H9 (cell line): ENCODE results near the gene CRNKL1. TPM values are rescaled to one million over a fixed set of nuclear protein-coding genes. Genes with fewer than 3 reads are reported as not detected.

Experiments used
- DNase-seq: peaks from one replicate; pipeline ENCODE4 v3.0.0-alpha.2; 2017
- H2AFZ ChIP-seq: one replicate; pipeline ENCODE4 v1.6.1; 2013; ENCODE audit warnings: mild to moderate bottlenecking, low read length, control low read depth, moderate library complexity
- H2AK5ac ChIP-seq: 2 replicates; pipeline ENCODE4 v1.6.1; 2013; ENCODE audit warnings: low read length, control low read depth, mixed read lengths; ENCODE audit not compliant: insufficient read length
- H2BK120ac ChIP-seq: one replicate; pipeline ENCODE4 v1.6.1; 2013; ENCODE audit warnings: low read depth, mild to moderate bottlenecking, low read length, control low read depth, inconsistent platforms; ENCODE audit not compliant: poor library complexity, severe bottlenecking
- H2BK12ac ChIP-seq: 2 replicates; pipeline ENCODE4 v1.6.1; 2013; ENCODE audit warnings: low read length, control low read depth, mixed read lengths, low read depth; ENCODE audit not compliant: insufficient read length
- H2BK15ac ChIP-seq: 2 replicates; pipeline ENCODE4 v1.6.1; 2013; ENCODE audit warnings: low read depth, low read length, control low read depth
- H2BK20ac ChIP-seq: one replicate; pipeline ENCODE4 v1.6.1; 2013; ENCODE audit warnings: low read depth, mild to moderate bottlenecking, low read length, control low read depth, inconsistent platforms; ENCODE audit not compliant: poor library complexity, severe bottlenecking
- H2BK5ac ChIP-seq: 2 replicates; pipeline ENCODE4 v1.6.1; 2013; ENCODE audit warnings: low read length, control low read depth, mixed read lengths; ENCODE audit not compliant: insufficient read length
- H3K14ac ChIP-seq: 2 replicates; pipeline ENCODE4 v1.6.1; 2013; ENCODE audit warnings: low read length, control low read depth; ENCODE audit not compliant: insufficient read depth
- H3K18ac ChIP-seq: 2 replicates; pipeline ENCODE4 v1.6.1; 2013; ENCODE audit warnings: low read depth, mild to moderate bottlenecking, mixed read lengths, low read length, control low read depth; ENCODE audit not compliant: insufficient read length
- H3K23ac ChIP-seq: 2 replicates; pipeline ENCODE4 v1.6.1; 2013; ENCODE audit warnings: low read length, control low read depth, mixed read lengths, low read depth; ENCODE audit not compliant: insufficient read length
- H3K23me2 ChIP-seq: 2 replicates; pipeline ENCODE4 v1.6.1; 2013; ENCODE audit warnings: low read depth, mild to moderate bottlenecking, mixed read lengths, low read length, control low read depth; ENCODE audit not compliant: insufficient read length, poor library complexity, severe bottlenecking
- H3K27ac ChIP-seq: 2 replicates; pipeline ENCODE4 v1.5.1; 2013; ENCODE audit warnings: low read length, control low read depth, mixed read lengths, low read depth; ENCODE audit not compliant: insufficient read length
- H3K27me3 ChIP-seq: 2 replicates; pipeline ENCODE4 v1.6.1; 2013; ENCODE audit warnings: low read length, control low read depth, inconsistent platforms; ENCODE audit not compliant: insufficient read depth
- H3K4ac ChIP-seq: 2 replicates; pipeline ENCODE4 v1.6.1; 2013; ENCODE audit warnings: low read depth, mild to moderate bottlenecking, control low read depth, inconsistent platforms, low read length, moderate library complexity
- H3K4me1 ChIP-seq: 2 replicates; pipeline ENCODE4 v1.6.1; 2013; ENCODE audit warnings: low read length, control low read depth, inconsistent platforms; ENCODE audit not compliant: insufficient read depth
- H3K4me2 ChIP-seq: 2 replicates; pipeline ENCODE4 v1.6.1; 2013; ENCODE audit warnings: low read length, control low read depth, mixed read lengths; ENCODE audit not compliant: insufficient read length, insufficient read depth
- H3K56ac ChIP-seq: 2 replicates; pipeline ENCODE4 v1.6.1; 2013; ENCODE audit warnings: low read depth, mild to moderate bottlenecking, mixed read lengths, low read length, control low read depth; ENCODE audit not compliant: insufficient read length
- H3K79me1 ChIP-seq: 2 replicates; pipeline ENCODE4 v1.6.1; 2013; ENCODE audit warnings: low read depth, mild to moderate bottlenecking, moderate library complexity, low read length, control low read depth, inconsistent platforms; ENCODE audit not compliant: insufficient read depth, poor library complexity, severe bottlenecking
- H3K79me2 ChIP-seq: 2 replicates; pipeline ENCODE4 v1.6.1; 2013; ENCODE audit warnings: low read length, control low read depth, inconsistent platforms; ENCODE audit not compliant: insufficient read depth
- H3K9ac ChIP-seq: 2 replicates; pipeline ENCODE4 v1.6.1; 2013; ENCODE audit warnings: low read length, control low read depth, mixed read lengths; ENCODE audit not compliant: insufficient read length; ENCODE audit errors: extremely low read depth
- H3K9me3 ChIP-seq: one replicate; pipeline ENCODE4 v1.6.1; 2013; ENCODE audit warnings: low read depth, low read length, inconsistent platforms; ENCODE audit not compliant: control insufficient read depth
- H3T11ph ChIP-seq: one replicate; pipeline ENCODE4 v1.6.1; 2013; ENCODE audit warnings: mild to moderate bottlenecking, low read length, control low read depth, inconsistent platforms
- H4K20me1 ChIP-seq: one replicate; pipeline ENCODE4 v1.6.1; 2013; ENCODE audit not compliant: control insufficient read depth, insufficient read length, insufficient read depth
- H4K5ac ChIP-seq: 2 replicates; pipeline ENCODE4 v1.6.1; 2013; ENCODE audit warnings: low read depth, mild to moderate bottlenecking, mixed read lengths, low read length, control low read depth; ENCODE audit not compliant: insufficient read length
- H4K8ac ChIP-seq: replicated peaks from 2 replicates; pipeline ENCODE4 v1.6.1; 2013; ENCODE audit warnings: low read length, control low read depth, mixed read lengths, low read depth; ENCODE audit not compliant: insufficient read length
- H4K91ac ChIP-seq: 2 replicates; pipeline ENCODE4 v1.6.1; 2013; ENCODE audit warnings: low read depth, mild to moderate bottlenecking, moderate library complexity, mixed read lengths, low read length, control low read depth; ENCODE audit not compliant: insufficient read length
- H3K27ac Mint-ChIP-seq, 3 experiments: 2 replicates in 2 of 3; 3 replicates in 1 of 3; pipeline ENCODE4 v1.8.0; 2020 to 2021; ENCODE audit warnings: mixed read lengths in 3 of 3, mild to moderate bottlenecking in 1 of 3, moderate library complexity in 1 of 3
- H3K27me3 Mint-ChIP-seq: 2 replicates; pipeline ENCODE4 v1.8.0; 2021; ENCODE audit warnings: low read depth, mild to moderate bottlenecking, moderate library complexity, mixed read lengths
- H3K36me3 Mint-ChIP-seq, 3 experiments: 2 replicates in 2 of 3; 3 replicates in 1 of 3; pipeline ENCODE4 v1.8.0; 2020 to 2021; ENCODE audit warnings: low read depth in 3 of 3, mixed read lengths in 3 of 3; ENCODE audit not compliant: insufficient read depth in 1 of 3
- H3K4me1 Mint-ChIP-seq, 2 experiments: 2 replicates each; pipeline ENCODE4 v1.8.0; 2020; ENCODE audit warnings: mixed read lengths in 2 of 2
- H3K4me3 Mint-ChIP-seq, 2 experiments: 2 replicates in 1 of 2; 3 replicates in 1 of 2; pipeline ENCODE4 v1.8.0; 2020 to 2021; ENCODE audit warnings: mild to moderate bottlenecking in 2 of 2, mixed read lengths in 2 of 2, moderate library complexity in 1 of 2
- H3K9me3 Mint-ChIP-seq, 2 experiments: 2 replicates in 1 of 2; 3 replicates in 1 of 2; pipeline ENCODE4 v1.8.0; 2020; ENCODE audit warnings: mild to moderate bottlenecking in 2 of 2, mixed read lengths in 2 of 2, moderate library complexity in 1 of 2
- CTCF ChIP-seq: fragments of 200-600 bp; sonication (generic); conservative IDR thresholded peaks from 3 replicates; pipeline ENCODE4 v1.8.0; 2021; ENCODE audit warnings: antibody characterized with exemption, mild to moderate bottlenecking
- WGBS: extraction: QIAGEN DNeasy Blood & Tissue Kit; methylation state at CpG from one replicate; pipeline ENCODE4 v1.1.7; 2013; ENCODE audit warnings: missing lambda C conversion rate, low lambda C conversion rate, mixed read lengths; ENCODE audit not compliant: insufficient read length; ENCODE audit errors: extremely low coverage; 5-methylcytosine and 5-hydroxymethylcytosine counted together
- total RNA-seq: library from RNA; stranded (reverse); gene quantifications from 2 replicates; pipeline ENCODE4 v1.2.1, GENCODE V29; 2021

The CRNKL1 gene
- total RNA-seq, 1 experiment from 2014 or later: 30.2 TPM

DNA sequence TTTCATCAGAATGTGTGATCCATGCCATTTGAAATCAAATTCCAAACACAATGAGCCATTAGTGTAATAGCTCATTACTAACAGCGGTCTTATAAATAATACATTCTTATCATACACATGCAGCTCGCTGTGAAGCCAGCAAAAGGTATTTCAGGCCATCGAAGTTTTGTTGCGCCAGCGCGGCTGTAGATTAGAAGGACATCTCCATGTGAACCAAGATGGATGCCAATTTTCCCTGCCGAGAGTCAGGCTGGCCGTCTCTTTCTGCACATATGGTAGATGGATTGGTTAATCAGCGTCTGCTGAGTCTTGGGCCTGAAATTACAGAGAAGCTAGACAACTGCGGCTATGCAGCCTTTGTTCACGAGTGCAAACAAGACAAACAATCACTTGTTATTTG is 44.2 kb upstream of the CRNKL1 start:
- H2BK120ac ChIP-seq: no peak overlapping the region
- Mint-ChIP-seq H3K27me3 (no peaks in the 10 kb centered on the region; the same call in 1 of the 2 replicates), H3K36me3 (no peaks in the 10 kb centered on the region), H3K4me1 (no peaks in the 10 kb centered on the region; a peak in 1 of 4 replicates), H3K27ac (no peak overlapping the region), H3K9me3 (no peaks in the 10 kb centered on the region; a peak in 1 of 5 replicates), H3K4me3 (no peak overlapping the region)
- no peak overlapping the region for H3T11ph ChIP-seq
- no peaks in the 10 kb centered on the region for H3K27me3 ChIP-seq
- no peaks in the 10 kb centered on the region for H3K4me1 ChIP-seq
- no peak overlapping the region for H2BK15ac ChIP-seq
- no peaks in the 10 kb centered on the region for H4K20me1 ChIP-seq
- H2AFZ ChIP-seq: no peak overlapping the region
- H3K23ac ChIP-seq: no peak overlapping the region
- H2BK5ac ChIP-seq: no peak overlapping the region
- no peaks in the 10 kb centered on the region for H3K23me2 ChIP-seq
- H4K91ac ChIP-seq: no peak overlapping the region
- H3K27ac ChIP-seq: no peak overlapping the region
- no peak overlapping the region for H3K4ac ChIP-seq
- H3K14ac ChIP-seq: no peak overlapping the region
- H3K4me2 ChIP-seq: no peak overlapping the region
- no peak overlapping the region for H3K18ac ChIP-seq
- no peaks in the 10 kb centered on the region for H3K79me2 ChIP-seq
- H2BK12ac ChIP-seq: no peak overlapping the region
- WGBS: no CpG with 5 or more reads among the region's 11 CpGs
- no peak for DNase-seq
- H4K8ac ChIP-seq: no peak overlapping the region
- H4K5ac ChIP-seq: no peak overlapping the region
- H3K9ac ChIP-seq: no peak overlapping the region
- TF ChIP-seq CTCF: no peak
- H3K9me3 ChIP-seq: no peaks in the 10 kb centered on the region
- H3K56ac ChIP-seq: no peak overlapping the region
- no peak overlapping the region for H2BK20ac ChIP-seq
- H3K79me1 ChIP-seq: no peaks in the 10 kb centered on the region
- H2AK5ac ChIP-seq: no peak overlapping the region
